ENCODE measurements around the gene CORO7. TPM values are rescaled to one million over a fixed set of nuclear protein-coding genes. Genes with fewer than 3 reads are reported as not detected.
"Not testable (repeated sequence)": the region's sequence is repeated elsewhere in the genome, so short reads cannot be mapped to it uniquely, and the experiment has no call there.

Gene CORO7
- total RNA-seq, 4 donors from 2014 or later: 5.7 to 15.3 (median 7.2) TPM

GRCh38 chr16:4337540-4338088 lies 78.8 kb downstream of the CORO7 start:
- H3K4me1 ChIP-seq: peaks cover 0 to 5% of the 10 kb centered on the region in 2 donors
- peaks cover 0 to 20% of the 10 kb centered on the region in 2 donors for H3K36me3 ChIP-seq
- no peaks in the 10 kb centered on the region for H3K9me3 ChIP-seq
- DNase-seq (no peak), ATAC-seq (no peak)
- intact Hi-C loops (cut with DNase I; ENCODE audit: low total_unique reads): loop anchor here (10.0 kb wide), 1 partner anchor 133 kb away; no protein-coding TSS in a partner anchor
- in situ Hi-C loops (cut with MboI; ENCODE audit: low sequenced_read_pairs in 4 of 4): loop anchor here in 1 of 4 donors (25.0 kb wide), 1 partner anchor 150 kb away; no protein-coding TSS in a partner anchor
- TF ChIP-seq, protein P1, sequence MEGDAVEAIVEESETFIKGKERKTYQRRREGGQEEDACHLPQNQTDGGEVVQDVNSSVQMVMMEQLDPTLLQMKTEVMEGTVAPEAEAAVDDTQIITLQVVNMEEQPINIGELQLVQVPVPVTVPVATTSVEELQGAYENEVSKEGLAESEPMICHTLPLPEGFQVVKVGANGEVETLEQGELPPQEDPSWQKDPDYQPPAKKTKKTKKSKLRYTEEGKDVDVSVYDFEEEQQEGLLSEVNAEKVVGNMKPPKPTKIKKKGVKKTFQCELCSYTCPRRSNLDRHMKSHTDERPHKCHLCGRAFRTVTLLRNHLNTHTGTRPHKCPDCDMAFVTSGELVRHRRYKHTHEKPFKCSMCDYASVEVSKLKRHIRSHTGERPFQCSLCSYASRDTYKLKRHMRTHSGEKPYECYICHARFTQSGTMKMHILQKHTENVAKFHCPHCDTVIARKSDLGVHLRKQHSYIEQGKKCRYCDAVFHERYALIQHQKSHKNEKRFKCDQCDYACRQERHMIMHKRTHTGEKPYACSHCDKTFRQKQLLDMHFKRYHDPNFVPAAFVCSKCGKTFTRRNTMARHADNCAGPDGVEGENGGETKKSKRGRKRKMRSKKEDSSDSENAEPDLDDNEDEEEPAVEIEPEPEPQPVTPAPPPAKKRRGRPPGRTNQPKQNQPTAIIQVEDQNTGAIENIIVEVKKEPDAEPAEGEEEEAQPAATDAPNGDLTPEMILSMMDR (IDR thresholded peaks at IDR 0.05 in 4 of 5, conservative IDR thresholded peaks at IDR 0.05 in 1 of 5): no peak
- TF ChIP-seq POLR2A (IDR thresholded peaks at IDR 0.05): no peak
- no peak overlapping the region for H3K27ac ChIP-seq
- H3K27me3 ChIP-seq: no peaks in the 10 kb centered on the region
- H3K4me3 ChIP-seq: no peak overlapping the region

GRCh38 chr16:4336701-4337539 lies 79.5 kb downstream of the CORO7 start:
- in situ Hi-C loops (cut with MboI; ENCODE audit: low sequenced_read_pairs in 4 of 4): loop anchor here in 1 of 4 donors (25.0 kb wide), 1 partner anchor 150 kb away; no protein-coding TSS in a partner anchor
- DNase-seq (no peak), ATAC-seq (no peak)
- H3K36me3 ChIP-seq: peaks cover 0 to 20% of the 10 kb centered on the region in 2 donors
- intact Hi-C loops (cut with DNase I; ENCODE audit: low total_unique reads): loop anchor here (10.0 kb wide), 1 partner anchor 132 kb away; no protein-coding TSS in a partner anchor
- H3K4me3 ChIP-seq: no peak overlapping the region
- peaks cover 0 to 5% of the 10 kb centered on the region in 2 donors for H3K4me1 ChIP-seq
- no peak for TF ChIP-seq POLR2A (IDR thresholded peaks at IDR 0.05)
- TF ChIP-seq, protein P1 (IDR thresholded peaks at IDR 0.05 in 4 of 5, conservative IDR thresholded peaks at IDR 0.05 in 1 of 5): no peak
- no peaks in the 10 kb centered on the region for H3K27me3 ChIP-seq
- H3K9me3 ChIP-seq: no peaks in the 10 kb centered on the region
- no peak overlapping the region for H3K27ac ChIP-seq

DNA sequence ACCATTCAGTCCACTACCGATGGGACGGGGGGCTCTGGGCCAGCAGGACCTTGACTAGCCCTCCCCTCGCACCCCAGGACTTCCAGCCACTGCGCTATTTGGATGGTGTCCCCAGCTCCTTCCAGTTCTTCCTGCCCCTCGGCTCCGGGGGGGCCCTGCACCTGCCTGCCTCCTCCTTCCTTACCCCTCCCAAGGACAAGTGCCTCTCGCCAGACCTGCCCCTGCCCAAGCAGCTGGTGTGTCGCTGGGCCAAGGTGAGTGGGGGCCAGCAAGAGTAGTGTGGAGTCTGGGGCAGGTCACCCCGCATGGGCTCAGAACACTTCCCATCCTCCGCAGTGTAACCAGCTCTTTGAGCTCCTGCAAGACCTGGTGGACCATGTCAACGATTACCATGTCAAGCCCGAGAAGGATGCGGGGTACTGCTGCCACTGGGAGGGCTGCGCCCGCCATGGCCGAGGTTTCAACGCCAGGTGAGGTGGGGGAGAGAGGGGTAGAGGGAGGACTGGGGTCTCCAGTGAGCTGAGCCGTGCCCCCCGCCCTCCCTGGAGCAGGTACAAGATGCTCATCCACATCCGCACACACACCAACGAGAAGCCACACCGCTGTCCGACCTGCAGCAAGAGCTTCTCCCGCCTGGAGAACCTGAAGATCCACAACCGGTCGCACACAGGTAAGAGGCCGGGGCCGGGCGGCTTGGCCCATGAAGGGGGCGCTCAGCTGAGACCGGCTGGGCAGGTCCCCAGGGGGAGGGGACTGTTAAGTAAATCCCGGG lies 81.5 kb downstream of the CORO7 start:
- Histone ChIP-seq H3K27me3 (no peaks in the 10 kb centered on the region), H3K9me3 (no peaks in the 10 kb centered on the region), H3K4me1 (peaks cover 3 to 5% of the 10 kb centered on the region in 2 donors), H3K27ac (no peak overlapping the region), H3K36me3 (peaks cover 0 to 10% of the 10 kb centered on the region in 2 donors), H3K4me3 (no peak overlapping the region)
- TF ChIP-seq, protein P1 (IDR thresholded peaks at IDR 0.05 in 4 of 5, conservative IDR thresholded peaks at IDR 0.05 in 1 of 5): no peak
- TF ChIP-seq POLR2A (IDR thresholded peaks at IDR 0.05): no peak
- DNase-seq: no peak
- intact Hi-C loops (cut with DNase I; ENCODE audit: low total_unique reads) (loop anchor here (10.0 kb wide), 1 partner anchor 130 kb away; no protein-coding TSS in a partner anchor), in situ Hi-C loops (cut with MboI; ENCODE audit: low sequenced_read_pairs in 4 of 4) (loop anchor here (5.0 to 25.0 kb wide), 3 partner anchors 43 to 148 kb away; no protein-coding TSS in a partner anchor)
- no peak for ATAC-seq

GRCh38 chr16:4333714-4334113 lies 82.7 kb downstream of the CORO7 start:
- H3K4me1 ChIP-seq: peaks cover 13 to 16% of the 10 kb centered on the region in 2 donors
- intact Hi-C loops (cut with DNase I; ENCODE audit: low total_unique reads): loop anchor here (10.0 kb wide), 1 partner anchor 129 kb away; no protein-coding TSS in a partner anchor
- not testable (repeated sequence) for H3K4me3 ChIP-seq, H3K27ac ChIP-seq, H3K9me3 ChIP-seq, H3K36me3 ChIP-seq, DNase-seq, ATAC-seq, H3K27me3 ChIP-seq
- in situ Hi-C loops (cut with MboI; ENCODE audit: low sequenced_read_pairs in 4 of 4): loop anchor here (5.0 to 25.0 kb wide), 3 partner anchors 41 to 146 kb away; no protein-coding TSS in a partner anchor
